ENCODE results near the gene MAP3K5. TPM values are rescaled to one million over a fixed set of nuclear protein-coding genes. Genes with fewer than 3 reads are reported as not detected.

Gene MAP3K5
- total and polyA plus RNA-seq, 7 donors = 7.4 to 17.8 (median 9.4) TPM

DNA sequence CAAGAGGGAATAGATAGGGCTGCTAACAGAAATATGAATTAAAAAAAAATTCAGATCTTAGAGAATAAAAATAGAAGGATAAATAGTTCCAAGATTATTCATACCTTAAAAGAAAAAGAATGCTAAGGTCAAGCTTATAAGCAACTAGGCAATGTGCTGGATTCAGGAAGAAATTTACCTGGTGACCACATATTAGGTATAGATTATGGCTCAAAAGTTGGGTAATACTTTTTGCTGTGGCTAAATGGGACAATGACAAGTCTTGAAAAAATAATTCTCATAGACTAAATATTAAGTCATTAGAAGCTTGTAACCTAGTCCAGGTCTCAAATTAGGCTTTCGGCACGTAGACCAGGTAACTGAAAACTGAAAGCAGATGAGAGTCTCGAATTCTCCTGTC lies 17.2 kb downstream of the MAP3K5 start:
- no peaks in the 10 kb centered on the region for H3K27me3 ChIP-seq
- intact Hi-C loops (cut with DNase I) = no loop called here
- H3K27ac ChIP-seq = no peak overlapping the region
- peaks cover 0 to 12% (median 0%) of the 10 kb centered on the region in 4 donors for H3K4me1 ChIP-seq
- H3K4me3 ChIP-seq = no peak overlapping the region
- no peaks in the 10 kb centered on the region for H3K36me3 ChIP-seq
- no peaks in the 10 kb centered on the region for H3K9me3 ChIP-seq
- no peak for TF ChIP-seq POLR2A (IDR thresholded peaks at IDR 0.05)
- no peak for TF ChIP-seq EP300 (IDR thresholded peaks at IDR 0.05)
- TF ChIP-seq CTCF (IDR thresholded peaks at IDR 0.05) = no peak
- no peak for TF ChIP-seq POLR2AphosphoS5 (IDR thresholded peaks at IDR 0.05)
- DNase-seq = no peak
- WGBS, 2 donors = 92 to 93% methylated on average over 3 of the region's 3 CpGs

- H3K4me1 ChIP-seq = peaks cover 0 to 8% (median 0%) of the 10 kb centered on the region in 4 donors
- intact Hi-C loops (cut with DNase I) = no loop called here
- no peak overlapping the region for H3K4me3 ChIP-seq
- H3K9me3 ChIP-seq = no peaks in the 10 kb centered on the region
- 78 to 85% methylated on average over 6 of the region's 6 CpGs for WGBS, 2 donors
- DNase-seq = no peak
- H3K27me3 ChIP-seq = no peaks in the 10 kb centered on the region
- H3K27ac ChIP-seq = peak overlapping the region in 1 of 4 donors; percentile 9
- H3K36me3 ChIP-seq = no peaks in the 10 kb centered on the region
- TF ChIP-seq POLR2AphosphoS5 (IDR thresholded peaks at IDR 0.05) (no peak), POLR2A (IDR thresholded peaks at IDR 0.05) (no peak), EP300 (IDR thresholded peaks at IDR 0.05) (no peak), CTCF (IDR thresholded peaks at IDR 0.05) (no peak)
These were observed 17.8 kb downstream of the MAP3K5 start for GRCh38 chr6:136774228-136775041.

DNA sequence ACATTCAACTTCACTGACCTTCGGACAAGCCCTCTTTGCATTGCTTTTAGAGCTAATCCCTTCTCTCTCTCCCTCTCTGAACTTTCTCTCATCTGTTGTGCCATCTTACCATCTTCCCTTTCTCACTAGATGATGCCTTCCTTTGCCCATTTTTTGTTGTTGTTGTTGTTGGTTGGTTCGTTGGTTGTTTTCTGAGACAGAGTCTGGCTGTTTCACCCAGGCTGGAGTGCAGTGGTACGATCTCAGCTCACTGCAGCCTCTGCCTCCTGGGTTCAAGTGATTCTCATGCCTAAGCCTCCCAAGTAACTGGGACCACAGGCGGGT lies 18.8 kb downstream of the MAP3K5 start:
- 94% methylated on average over 4 of the region's 4 CpGs for WGBS, 2 donors
- no peak for TF ChIP-seq POLR2A (IDR thresholded peaks at IDR 0.05)
- TF ChIP-seq EP300 (IDR thresholded peaks at IDR 0.05) = no peak
- TF ChIP-seq CTCF (IDR thresholded peaks at IDR 0.05) = no peak
- TF ChIP-seq POLR2AphosphoS5 (IDR thresholded peaks at IDR 0.05) = no peak
- intact Hi-C loops (cut with DNase I) = no loop called here
- Histone ChIP-seq H3K4me1 (peaks cover 0 to 8% (median 0%) of the 10 kb centered on the region in 4 donors), H3K4me3 (no peak overlapping the region), H3K9me3 (no peaks in the 10 kb centered on the region), H3K27me3 (no peaks in the 10 kb centered on the region), H3K36me3 (no peaks in the 10 kb centered on the region), H3K27ac (no peak overlapping the region)
- DNase-seq = no peak

DNA sequence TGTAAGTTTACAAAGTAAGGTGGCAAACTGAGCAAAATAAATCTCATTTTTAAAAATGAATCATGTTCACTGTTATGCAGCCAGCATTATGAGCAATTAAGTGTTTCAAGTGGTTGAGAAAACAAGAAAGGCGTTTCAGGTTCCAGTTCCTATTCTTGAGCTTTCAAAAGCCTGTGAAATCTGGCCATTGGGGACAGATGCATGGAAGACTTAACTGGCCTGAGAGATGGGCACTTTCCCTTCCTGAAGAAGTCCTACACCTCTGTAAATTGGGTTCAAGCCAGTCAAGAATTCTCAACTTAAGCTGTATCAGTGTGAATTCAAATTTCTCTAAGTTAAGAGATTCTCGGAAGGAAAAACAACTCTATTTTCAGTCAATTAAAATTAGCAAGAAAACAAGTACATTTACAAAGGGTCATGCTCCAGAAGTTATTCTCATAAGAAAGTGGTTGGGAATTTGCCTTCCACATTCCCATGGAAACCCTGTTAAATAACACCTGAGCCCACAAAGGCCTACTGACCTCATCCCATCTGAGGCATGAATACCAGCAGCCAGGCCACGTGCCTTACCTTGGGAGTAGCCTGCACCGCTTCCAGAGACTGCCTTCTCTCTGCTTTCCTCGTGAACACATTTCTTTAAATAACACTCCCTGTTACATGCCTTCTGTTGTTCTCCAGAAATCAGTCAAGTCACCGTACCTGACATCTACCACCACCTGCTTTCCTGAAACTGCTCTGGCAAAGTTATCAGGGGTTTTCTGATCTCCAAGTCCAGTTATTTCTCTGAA lies 19.4 kb downstream of the MAP3K5 start:
- WGBS, 2 donors = 81 to 90% methylated on average over 6 of the region's 6 CpGs
- H3K27ac ChIP-seq = no peak overlapping the region
- peaks cover 0 to 8% (median 0%) of the 10 kb centered on the region in 4 donors for H3K4me1 ChIP-seq
- H3K9me3 ChIP-seq = no peaks in the 10 kb centered on the region
- TF ChIP-seq POLR2A (IDR thresholded peaks at IDR 0.05) (no peak), CTCF (IDR thresholded peaks at IDR 0.05) (no peak), POLR2AphosphoS5 (IDR thresholded peaks at IDR 0.05) (no peak), EP300 (IDR thresholded peaks at IDR 0.05) (no peak)
- H3K4me3 ChIP-seq = no peak overlapping the region
- H3K27me3 ChIP-seq = no peaks in the 10 kb centered on the region
- intact Hi-C loops (cut with DNase I) = no loop called here
- no peaks in the 10 kb centered on the region for H3K36me3 ChIP-seq
- DNase-seq = no peak

Measured in sigmoid colon (tissue), 7 donors.